SU-DHL-6 (cell line): ENCODE results near the gene CD244.
"Not testable (repeated sequence)": the region's sequence is repeated elsewhere in the genome, so short reads cannot be mapped to it uniquely, and the experiment has no call there.

Source experiments
- H2AFZ ChIP-seq: fragments of 200-600 bp; sonication (generic); 2 replicates; pipeline ENCODE4 v1.6.1; 2014; ENCODE audit warnings: low read depth, mild to moderate bottlenecking, moderate library complexity, mixed read lengths, antibody characterized with exemption, low read length; ENCODE audit not compliant: severe bottlenecking
- H3F3A ChIP-seq: fragments of 200-600 bp; shearing (Covaris generic); 2 replicates; pipeline ENCODE4 v1.6.0; 2016; ENCODE audit warnings: antibody characterized with exemption, mild to moderate bottlenecking; ENCODE audit not compliant: insufficient read depth
- H3K27ac ChIP-seq: fragments of 200-600 bp; sonication (generic); 2 replicates; pipeline ENCODE4 v1.5.1; 2016; ENCODE audit warnings: low read depth, mild to moderate bottlenecking, low read length, moderate library complexity, mixed read lengths
- H3K27me3 ChIP-seq: fragments of 200-600 bp; sonication (generic), shearing (Covaris generic); 2 replicates; pipeline ENCODE4 v1.6.0; 2014; ENCODE audit warnings: mild to moderate bottlenecking, low read length
- H3K36me3 ChIP-seq: fragments of 200-600 bp; sonication (generic); 2 replicates; pipeline ENCODE4 v1.6.1; 2014; ENCODE audit warnings: mild to moderate bottlenecking, low read length, mixed read lengths
- H3K4me2 ChIP-seq: fragments of 300-600, 200-600 bp; shearing (Covaris generic), sonication (generic); 2 replicates; pipeline ENCODE4 v1.6.0; 2014; ENCODE audit warnings: low read length, low read depth, mild to moderate bottlenecking; ENCODE audit not compliant: poor library complexity, severe bottlenecking
- H3K4me3 ChIP-seq: fragments of 200-600 bp; sonication (generic); 2 replicates; pipeline ENCODE4 v1.5.1; 2014; ENCODE audit warnings: antibody characterized with exemption, low read length, mild to moderate bottlenecking, mixed read lengths; ENCODE audit not compliant: insufficient read depth, poor library complexity, severe bottlenecking
- H3K79me2 ChIP-seq: fragments of 200-600 bp; sonication (generic); 2 replicates; pipeline ENCODE4 v1.6.1; 2014; ENCODE audit warnings: mild to moderate bottlenecking, low read length, moderate library complexity; ENCODE audit not compliant: insufficient read depth
- H3K9ac ChIP-seq: fragments of 200-600 bp; sonication (generic); 2 replicates; pipeline ENCODE4 v1.7.0; 2014; ENCODE audit warnings: mild to moderate bottlenecking, low read length
- H3K9me2 ChIP-seq: fragments of 200-600 bp; sonication (generic); replicated peaks from 2 replicates; pipeline ENCODE4 v1.6.1; 2014; ENCODE audit warnings: low read length; ENCODE audit not compliant: insufficient read depth
- H3K9me3 ChIP-seq: fragments of 200-600 bp; sonication (generic); 2 replicates; pipeline ENCODE4 v1.6.1; 2014; ENCODE audit warnings: low read length, mixed read lengths; ENCODE audit not compliant: insufficient read depth
- H4K20me1 ChIP-seq: fragments of 200-600 bp; sonication (generic); 2 replicates; pipeline ENCODE4 v1.6.1; 2014; ENCODE audit warnings: low read depth, mild to moderate bottlenecking, antibody characterized with exemption, low read length, moderate library complexity, mixed read lengths
- CTCF ChIP-seq: fragments of 200-600 bp; sonication (generic); IDR thresholded peaks from one replicate; pipeline ENCODE4 v1.5.1; 2017; ENCODE audit warnings: antibody characterized with exemption, mild to moderate bottlenecking, low read length, moderate library complexity; ENCODE audit not compliant: insufficient read depth, poor library complexity, severe bottlenecking
- EZH2phosphoT487 ChIP-seq: fragments of 200-600 bp; sonication (generic), shearing (Covaris generic); conservative IDR thresholded peaks from 2 replicates; pipeline ENCODE4 v1.6.1; 2018; ENCODE audit warnings: mild to moderate bottlenecking, antibody characterized with exemption, low read length, moderate library complexity, mixed read lengths

Gene CD244

GRCh38 chr1:160874935-160875334 is 12.2 kb upstream of the CD244 start:
- no peak for TF ChIP-seq EZH2phosphoT487
- no peak for TF ChIP-seq CTCF
- H3K27ac ChIP-seq, result no peak overlapping the region
- H4K20me1 ChIP-seq, result no peaks in the 10 kb centered on the region
- H3K79me2 ChIP-seq, result no peaks in the 10 kb centered on the region
- no peaks in the 10 kb centered on the region for H3K27me3 ChIP-seq
- H3K9ac ChIP-seq, result no peak overlapping the region
- no peaks in the 10 kb centered on the region for H3K9me2 ChIP-seq
- H3K9me3 ChIP-seq, result no peaks in the 10 kb centered on the region
- no peaks in the 10 kb centered on the region for H3K36me3 ChIP-seq
- no peak overlapping the region for H3K4me2 ChIP-seq
- no peaks in the 10 kb centered on the region for H3F3A ChIP-seq
- no peak overlapping the region for H2AFZ ChIP-seq
- no peak overlapping the region for H3K4me3 ChIP-seq

GRCh38 chr1:160868141-160868540 is 5.5 kb upstream of the CD244 start:
- TF ChIP-seq EZH2phosphoT487 (no peak), CTCF (no peak)
- Histone ChIP-seq H2AFZ (no peak overlapping the region), H4K20me1 (no peaks in the 10 kb centered on the region), H3F3A (no peaks in the 10 kb centered on the region), H3K9me2 (no peaks in the 10 kb centered on the region), H3K4me2 (no peak overlapping the region), H3K79me2 (no peaks in the 10 kb centered on the region), H3K27me3 (no peaks in the 10 kb centered on the region), H3K9ac (no peak overlapping the region), H3K36me3 (no peaks in the 10 kb centered on the region), H3K9me3 (no peaks in the 10 kb centered on the region), H3K4me3 (no peak overlapping the region), H3K27ac (no peak overlapping the region)

GRCh38 chr1:160867651-160868050 is 5.0 kb upstream of the CD244 start:
- H3K9ac ChIP-seq, H3K4me2 ChIP-seq, H3K36me3 ChIP-seq, H4K20me1 ChIP-seq, H3K4me3 ChIP-seq, H3K27me3 ChIP-seq, H3K9me2 ChIP-seq, H3K27ac ChIP-seq, H3K9me3 ChIP-seq, H2AFZ ChIP-seq, H3F3A ChIP-seq, H3K79me2 ChIP-seq: not testable (repeated sequence)

- H3K4me2 ChIP-seq, result no peak overlapping the region
- no peaks in the 10 kb centered on the region for H3K79me2 ChIP-seq
- no peak overlapping the region for H3K27ac ChIP-seq
- no peaks in the 10 kb centered on the region for H3K36me3 ChIP-seq
- no peaks in the 10 kb centered on the region for H3K9me3 ChIP-seq
- no peak overlapping the region for H2AFZ ChIP-seq
- no peak overlapping the region for H3K9ac ChIP-seq
- TF ChIP-seq EZH2phosphoT487, result no peak
- TF ChIP-seq CTCF, result no peak
- no peaks in the 10 kb centered on the region for H3F3A ChIP-seq
- no peak overlapping the region for H3K4me3 ChIP-seq
- H4K20me1 ChIP-seq, result no peaks in the 10 kb centered on the region
- no peaks in the 10 kb centered on the region for H3K9me2 ChIP-seq
- H3K27me3 ChIP-seq, result no peaks in the 10 kb centered on the region
Observed at GRCh38 chr1:160866695-160867260, 4.1 kb upstream of the CD244 start.
